SKM-1 treated with dmso at 0.1 percent for 144 hours (cell line): ENCODE measurements around the gene PFDN1.

Source experiments
- DNase-seq: peaks from one replicate; lab custom pipeline; 2025; ENCODE audit not compliant: unreplicated experiment; lab: John Stamatoyannopoulos, UW

PFDN1 gene

GRCh38 chr5:140329739-140330481 lies 27.0 kb upstream of the PFDN1 start:
- DNase-seq: no peak

DNA sequence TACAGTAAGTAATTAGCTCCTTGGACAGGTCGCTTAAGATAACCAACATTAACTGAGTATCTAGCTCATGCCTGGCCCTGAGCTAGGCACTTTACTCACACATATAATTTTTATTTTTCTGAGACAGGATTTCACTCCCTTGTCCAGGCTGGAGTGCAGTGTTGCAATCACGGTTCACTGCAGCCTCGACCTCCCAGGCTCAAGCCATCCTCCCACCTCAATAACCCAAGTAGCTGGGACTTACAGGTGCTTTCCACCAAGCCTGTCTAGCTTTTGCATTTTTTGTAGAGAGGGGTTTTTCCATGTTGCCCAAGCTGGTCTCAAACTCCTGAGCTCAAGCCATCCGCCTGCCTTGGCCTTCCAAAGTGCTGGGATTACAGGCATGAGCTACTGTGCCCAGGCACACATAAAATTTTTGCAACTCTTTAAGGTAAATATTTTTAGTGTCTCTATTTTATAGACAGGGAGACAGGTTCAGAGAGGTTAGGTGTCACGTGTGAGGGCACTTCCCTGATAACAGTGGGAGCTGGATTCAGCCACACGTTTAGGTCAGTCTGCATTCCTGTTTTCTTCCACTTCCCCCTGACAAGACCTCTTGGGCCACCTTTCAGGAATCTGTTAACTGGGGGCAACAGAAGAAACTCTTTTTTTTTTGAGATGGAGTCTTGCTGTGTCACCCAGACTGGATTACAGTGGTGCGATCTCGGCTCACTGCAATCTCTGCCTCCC lies 25.3 kb upstream of the PFDN1 start:
- no peak for DNase-seq

GRCh38 chr5:140327589-140327988 lies 24.7 kb upstream of the PFDN1 start:
- DNase-seq: no peak

- no peak for DNase-seq
Observed at GRCh38 chr5:140325486-140325885, 22.6 kb upstream of the PFDN1 start.

DNA sequence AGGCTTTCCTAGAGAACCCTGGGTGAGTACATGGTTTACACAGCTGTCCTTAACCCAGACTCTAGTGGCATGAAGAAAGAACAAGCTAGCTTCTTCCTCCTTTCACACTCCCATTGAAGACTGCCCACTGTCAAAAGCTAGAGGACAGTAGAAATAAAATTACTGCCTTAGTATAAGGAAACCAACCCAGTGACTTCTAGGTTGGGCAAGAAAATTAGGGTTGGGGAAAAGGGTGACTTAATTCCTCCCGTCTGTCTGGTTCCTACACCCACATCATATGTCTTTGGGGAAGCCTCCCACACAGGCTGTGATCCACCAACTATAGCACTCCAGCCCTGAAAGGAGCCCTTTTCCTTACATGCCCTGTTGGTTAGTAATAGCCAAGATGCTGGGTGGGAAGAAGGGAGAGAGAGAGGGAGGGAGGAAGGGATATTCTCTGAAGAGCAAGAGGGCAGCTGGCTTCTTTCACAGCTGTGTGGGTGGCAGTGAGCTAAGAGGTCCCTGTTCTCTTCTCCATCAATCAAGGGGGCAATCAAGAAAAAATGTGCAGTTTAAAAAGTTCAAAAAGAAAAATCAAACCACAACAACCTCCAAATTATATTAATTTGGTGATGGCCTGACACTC lies 21.8 kb upstream of the PFDN1 start:
- peak; percentile 14 for DNase-seq

DNA sequence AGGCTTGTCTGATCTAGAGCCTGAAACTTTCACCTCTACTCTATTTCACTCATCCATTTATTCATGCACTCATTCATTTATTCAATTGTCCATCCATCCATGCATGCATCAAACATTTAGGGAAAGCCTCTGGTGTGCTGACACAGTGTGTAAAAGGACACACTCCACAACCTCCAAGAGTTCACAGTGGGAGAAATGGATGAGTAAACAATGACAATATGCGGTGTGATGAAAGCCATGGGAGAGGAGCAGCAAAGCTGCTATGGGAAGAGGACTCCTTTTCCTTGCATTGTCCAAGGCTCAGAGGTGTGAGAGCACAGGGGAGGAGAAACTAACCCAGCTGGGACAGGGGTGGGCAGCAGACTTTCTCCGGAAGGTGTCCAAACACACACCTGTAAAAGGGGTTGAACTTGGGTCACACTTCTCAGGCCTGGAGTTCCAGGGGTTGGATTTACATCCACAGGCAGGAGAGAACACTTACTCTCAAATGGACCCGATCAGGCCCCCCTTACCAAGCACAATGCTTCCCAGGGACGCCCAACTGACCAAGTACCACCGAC lies 21.2 kb upstream of the PFDN1 start:
- DNase-seq: no peak

- no peak for DNase-seq
Observed at GRCh38 chr5:140322751-140323731, 20.1 kb upstream of the PFDN1 start.

DNA sequence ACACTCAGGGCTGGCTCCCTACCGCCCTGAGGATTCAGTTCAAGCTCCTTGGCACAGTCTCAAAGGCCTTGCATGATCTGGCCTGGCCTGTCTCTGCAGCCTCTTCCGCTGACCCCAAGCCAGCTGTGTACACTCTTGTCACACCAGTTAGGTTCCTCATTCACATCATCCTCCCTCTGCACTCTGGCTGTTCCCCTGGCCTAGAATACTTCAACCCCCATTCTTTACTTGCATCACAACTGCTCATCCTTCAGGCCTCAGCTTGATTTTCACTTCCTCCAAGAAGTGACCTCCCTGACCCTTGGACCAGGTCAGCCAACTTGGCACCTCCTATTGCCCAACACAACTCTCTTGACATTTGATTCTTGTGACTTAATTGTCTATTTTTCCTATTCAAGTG lies 18.9 kb upstream of the PFDN1 start:
- peak; percentile 99 for DNase-seq

DNA sequence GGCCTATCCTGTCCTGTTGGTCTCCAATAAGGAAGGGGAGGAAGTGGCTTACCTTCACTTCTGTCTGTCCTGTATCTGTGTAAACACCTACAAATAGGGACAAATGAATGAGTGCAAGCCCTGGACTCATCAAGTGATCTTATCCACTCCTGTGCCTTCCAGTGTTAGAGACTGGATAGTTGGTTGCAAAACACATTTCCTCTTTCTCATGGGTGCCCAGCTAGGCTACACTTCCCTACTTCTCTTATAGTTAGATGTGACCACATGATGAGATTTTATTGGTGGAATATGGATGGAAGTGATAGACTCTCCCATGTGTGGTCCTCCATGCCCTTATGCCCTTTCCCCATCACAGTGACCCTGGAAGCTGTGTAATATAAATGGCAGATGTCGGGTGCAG lies 16.9 kb upstream of the PFDN1 start:
- peak; percentile 90 for DNase-seq

- no peak for DNase-seq
Observed at GRCh38 chr5:140318792-140319191, 15.9 kb upstream of the PFDN1 start.

DNA sequence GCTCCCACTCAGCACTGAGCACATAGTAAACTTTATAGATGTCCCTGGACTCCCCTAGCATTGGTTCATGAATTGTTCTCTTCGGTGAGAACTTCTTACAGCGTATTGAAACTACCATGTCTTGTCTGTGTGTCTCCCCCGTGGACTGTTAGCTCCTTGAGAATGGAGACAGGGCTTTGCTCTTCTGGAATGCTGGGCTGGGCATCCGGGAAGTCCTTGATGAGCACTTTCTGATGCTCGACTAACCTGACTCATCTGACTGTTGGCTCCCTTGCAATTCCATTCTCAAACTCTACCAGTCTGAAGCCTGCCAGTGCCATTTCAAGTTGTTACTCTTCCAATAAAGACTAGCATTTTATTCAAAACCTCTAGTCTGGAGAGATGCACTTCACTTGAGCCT lies 15.0 kb upstream of the PFDN1 start:
- no peak for DNase-seq

- no peak for DNase-seq
Observed at GRCh38 chr5:140312791-140313189, 9.9 kb upstream of the PFDN1 start.

DNA sequence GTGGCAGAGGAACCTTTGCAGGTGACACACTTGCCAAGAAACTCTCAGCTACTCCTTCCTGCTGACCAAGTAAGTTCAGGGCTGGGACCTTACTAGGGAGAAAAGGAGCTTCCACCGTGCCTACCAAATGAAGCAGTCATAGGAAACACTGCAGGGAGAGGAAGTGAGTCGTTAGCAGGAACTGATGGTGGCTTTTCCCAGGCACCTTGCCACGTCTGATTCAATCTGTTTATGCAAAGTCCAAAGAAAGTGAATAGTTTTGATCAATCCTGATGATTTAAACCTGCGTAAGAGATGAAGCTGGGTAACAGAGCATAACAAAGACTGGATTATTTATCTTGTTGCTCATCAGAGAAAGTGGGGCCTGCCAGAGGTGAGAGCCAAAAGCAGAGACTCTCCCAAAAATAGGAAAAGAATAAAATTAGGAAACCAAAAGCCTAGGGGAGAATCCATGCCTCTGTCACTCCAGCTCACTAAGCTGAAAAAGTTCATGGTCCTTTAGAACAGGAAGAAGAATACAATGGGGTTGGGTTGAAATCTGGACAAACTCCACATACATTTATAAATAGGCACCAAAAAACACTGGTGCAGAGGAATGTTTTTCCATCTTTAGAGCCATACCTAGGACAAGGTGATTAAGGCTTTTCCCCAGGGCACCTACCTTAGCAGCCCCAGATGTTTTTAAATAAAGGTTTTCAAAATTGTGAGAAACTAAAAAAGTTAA lies 9.3 kb upstream of the PFDN1 start:
- peak; percentile 30 for DNase-seq

GRCh38 chr5:140311011-140311467 lies 8.1 kb upstream of the PFDN1 start:
- DNase-seq: no peak

DNA sequence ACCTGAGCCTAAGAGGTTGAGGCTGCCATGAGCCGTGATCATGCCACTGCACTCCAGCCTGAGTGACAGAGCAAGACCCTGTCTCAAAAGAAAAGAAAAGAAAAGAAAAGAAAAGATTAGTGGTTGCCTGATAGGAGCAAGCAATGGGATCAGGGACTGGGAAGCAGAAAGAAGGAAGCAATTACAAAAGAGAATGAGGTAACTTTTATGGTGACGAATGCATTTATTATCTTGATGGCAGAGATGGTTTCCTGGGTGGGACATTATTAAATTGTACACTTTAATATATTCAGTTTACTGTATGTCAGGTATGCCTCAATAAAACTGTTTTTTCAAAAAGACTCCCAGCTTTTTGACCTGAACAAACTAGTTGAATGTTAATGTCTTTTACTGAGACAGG lies 7.5 kb upstream of the PFDN1 start:
- DNase-seq: no peak

DNA sequence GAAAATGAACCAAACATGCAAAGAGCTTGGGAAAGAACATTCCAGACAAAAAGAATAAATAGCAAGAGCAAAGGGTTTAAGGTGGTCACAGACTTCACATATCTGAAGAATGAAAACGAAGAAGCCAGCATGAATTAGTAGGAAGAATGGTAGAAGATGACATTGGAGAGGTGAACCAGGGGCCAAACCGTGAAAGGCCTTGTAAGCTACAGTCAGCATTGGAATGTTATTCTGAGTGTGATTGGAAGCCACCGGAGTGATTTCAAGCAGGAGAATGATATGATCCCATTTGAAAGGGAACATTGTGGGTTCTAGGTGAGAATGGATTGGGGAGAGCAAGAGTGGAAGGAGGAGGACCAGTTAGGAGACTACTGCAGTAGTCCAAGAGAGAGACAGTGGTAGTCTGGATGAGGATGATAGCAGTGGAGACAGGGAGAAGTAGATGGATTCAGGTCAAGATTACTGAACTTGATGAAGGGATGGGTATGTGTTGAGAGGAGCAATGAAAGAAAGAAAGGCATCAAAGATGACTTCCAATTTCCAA lies 6.9 kb upstream of the PFDN1 start:
- DNase-seq: no peak

DNA sequence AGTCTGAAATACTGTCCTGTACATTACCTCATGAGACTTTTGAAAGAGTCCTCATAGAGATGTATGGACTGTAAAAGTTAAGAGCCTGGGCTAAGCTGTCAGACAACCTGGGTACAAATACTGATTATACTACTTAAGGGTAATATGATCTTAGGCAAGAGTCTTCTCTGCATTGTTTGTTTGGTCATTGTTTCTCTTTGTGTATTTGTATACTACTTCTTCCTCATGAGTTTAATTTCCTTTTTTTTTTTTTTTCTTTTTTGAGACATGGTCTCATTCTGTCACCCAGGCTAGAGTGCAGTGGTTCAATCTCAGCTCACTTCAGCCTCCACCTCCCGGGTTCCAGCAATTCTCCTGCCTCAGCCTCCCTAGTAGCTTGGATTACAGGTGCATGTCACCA lies 2.6 kb upstream of the PFDN1 start:
- DNase-seq: no peak

DNA sequence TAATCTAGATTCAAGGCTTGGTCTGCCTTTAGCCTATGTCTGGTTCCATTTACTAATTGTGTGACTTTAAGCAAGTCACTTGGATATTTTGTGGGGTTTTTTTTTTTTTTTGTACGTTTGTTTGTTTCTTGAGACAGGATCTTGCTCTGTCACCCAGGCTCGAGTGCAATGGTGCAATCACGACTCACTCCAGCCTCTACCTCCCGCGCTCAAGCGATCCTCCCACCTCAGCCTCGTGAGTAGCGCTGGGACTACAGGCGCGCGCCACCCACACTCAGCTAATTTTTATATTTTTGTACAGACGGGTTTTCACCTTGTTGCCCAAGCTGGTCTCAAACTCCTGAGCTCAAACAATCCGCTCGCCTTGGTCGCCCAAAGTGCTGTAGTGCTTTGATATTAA lies 1.1 kb upstream of the PFDN1 start:
- no peak for DNase-seq

- DNase-seq: no peak
Observed at GRCh38 chr5:140301136-140301535, 1.8 kb downstream of the PFDN1 start.

DNA sequence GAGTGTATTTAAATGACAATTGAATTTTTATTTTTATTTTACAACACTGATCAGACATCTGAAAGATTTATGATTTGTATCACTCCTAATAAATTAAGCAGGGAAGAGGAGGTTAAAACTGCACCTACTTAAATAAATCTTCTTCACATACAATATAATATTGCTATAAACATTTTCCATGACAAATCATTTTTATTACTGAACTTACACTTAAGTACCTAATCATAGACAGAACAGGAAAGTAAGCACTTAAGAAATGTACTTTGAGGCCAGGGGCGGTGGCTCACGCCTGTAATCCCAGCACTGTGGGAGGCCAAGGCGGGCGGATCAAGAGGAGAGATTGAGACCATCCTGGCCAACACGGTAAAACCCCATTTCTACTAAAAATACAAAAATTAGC lies 3.8 kb downstream of the PFDN1 start:
- no peak for DNase-seq
